Cardiac muscle cell (in vitro differentiated cells and primary cell): ENCODE data around the gene DYNC2H1. TPM values are rescaled to one million over a fixed set of nuclear protein-coding genes. Genes with fewer than 3 reads are reported as not detected.

Source experiments
- DNase-seq, 2 donors: peaks; one replicate each; pipeline versions ENCODE4 v3.0.0 to v3.0.0-alpha.2; 2010 to 2017; ENCODE audit warnings: low read depth in 1 of 2, low spot score in 1 of 2
- H3K27ac ChIP-seq: fragments of 200-600 bp; sonication (generic); 2 replicates; pipeline ENCODE4 v1.5.1; 2016
- H3K27me3 ChIP-seq: fragments of 200-600 bp; sonication (generic); 2 replicates; pipeline ENCODE4 v1.6.0; 2016; ENCODE audit warnings: control low read depth
- H3K36me3 ChIP-seq: fragments of 200-600 bp; sonication (generic); 2 replicates; pipeline ENCODE4 v1.5.1; 2016; ENCODE audit warnings: control low read depth
- H3K4me1 ChIP-seq: fragments of 200-600 bp; sonication (generic); 2 replicates; pipeline ENCODE4 v1.8.1; 2017; ENCODE audit warnings: low read depth, mild to moderate bottlenecking, mixed run types
- H3K4me3 ChIP-seq: fragments of 200-600 bp; sonication (generic); 2 replicates; pipeline ENCODE4 v1.5.1; 2016; ENCODE audit warnings: mild to moderate bottlenecking
- H3K9me3 ChIP-seq: fragments of 200-600 bp; sonication (generic); 2 replicates; pipeline ENCODE4 v1.5.1; 2017; ENCODE audit warnings: low read depth, mild to moderate bottlenecking, control low read depth
- polyA plus RNA-seq: library from polyadenylated mRNA; unstranded; fragments of >200 nt; fragmentation: Nextera tagmentation; extraction: Ambion mirVana; gene quantifications from 2 replicates; pipeline ENCODE4 v1.2.1, GENCODE V29; 2016
- total RNA-seq: library from RNA; depleted of rRNA; stranded (reverse); fragments of >200 nt; gene quantifications from 2 replicates; pipeline ENCODE4 v1.2.3, GENCODE V29; 2016
- TF ChIP-seq, protein P1 (sequence below): IDR thresholded peaks from 2 replicates; pipeline ENCODE4 v1.5.1; 2012; ENCODE audit warnings: low read depth, mild to moderate bottlenecking, low read length

The DYNC2H1 gene
- total and polyA plus RNA-seq, 2 experiments from 2014 or later, result 3.4 to 10.5 TPM

DNA sequence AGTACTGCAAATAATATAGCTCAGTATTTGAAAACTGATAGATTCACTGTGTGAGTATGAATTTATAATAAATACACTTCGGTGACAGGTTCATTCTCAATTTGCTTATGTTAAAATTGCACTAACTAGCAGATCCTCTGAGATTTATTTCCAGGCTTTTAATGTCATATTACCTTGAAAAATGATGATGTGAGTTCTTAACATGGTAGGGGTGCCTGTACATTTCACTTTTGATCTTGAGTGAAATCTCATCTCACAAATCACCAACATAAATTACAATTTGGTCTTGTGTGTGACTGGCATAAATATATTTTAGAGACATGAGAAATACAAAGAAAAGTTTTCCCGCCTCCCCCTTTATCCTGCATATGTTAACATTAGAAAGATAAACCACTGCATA lies 240.4 kb downstream of the DYNC2H1 start:
- H3K27me3 ChIP-seq, result no peaks in the 10 kb centered on the region
- no peak overlapping the region for H3K4me3 ChIP-seq
- no peaks in the 10 kb centered on the region for H3K4me1 ChIP-seq
- TF ChIP-seq, protein P1, sequence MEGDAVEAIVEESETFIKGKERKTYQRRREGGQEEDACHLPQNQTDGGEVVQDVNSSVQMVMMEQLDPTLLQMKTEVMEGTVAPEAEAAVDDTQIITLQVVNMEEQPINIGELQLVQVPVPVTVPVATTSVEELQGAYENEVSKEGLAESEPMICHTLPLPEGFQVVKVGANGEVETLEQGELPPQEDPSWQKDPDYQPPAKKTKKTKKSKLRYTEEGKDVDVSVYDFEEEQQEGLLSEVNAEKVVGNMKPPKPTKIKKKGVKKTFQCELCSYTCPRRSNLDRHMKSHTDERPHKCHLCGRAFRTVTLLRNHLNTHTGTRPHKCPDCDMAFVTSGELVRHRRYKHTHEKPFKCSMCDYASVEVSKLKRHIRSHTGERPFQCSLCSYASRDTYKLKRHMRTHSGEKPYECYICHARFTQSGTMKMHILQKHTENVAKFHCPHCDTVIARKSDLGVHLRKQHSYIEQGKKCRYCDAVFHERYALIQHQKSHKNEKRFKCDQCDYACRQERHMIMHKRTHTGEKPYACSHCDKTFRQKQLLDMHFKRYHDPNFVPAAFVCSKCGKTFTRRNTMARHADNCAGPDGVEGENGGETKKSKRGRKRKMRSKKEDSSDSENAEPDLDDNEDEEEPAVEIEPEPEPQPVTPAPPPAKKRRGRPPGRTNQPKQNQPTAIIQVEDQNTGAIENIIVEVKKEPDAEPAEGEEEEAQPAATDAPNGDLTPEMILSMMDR, result no peak
- H3K36me3 ChIP-seq, result no peaks in the 10 kb centered on the region
- no peak for DNase-seq
- no peaks in the 10 kb centered on the region for H3K9me3 ChIP-seq
- H3K27ac ChIP-seq, result no peak overlapping the region

DNA sequence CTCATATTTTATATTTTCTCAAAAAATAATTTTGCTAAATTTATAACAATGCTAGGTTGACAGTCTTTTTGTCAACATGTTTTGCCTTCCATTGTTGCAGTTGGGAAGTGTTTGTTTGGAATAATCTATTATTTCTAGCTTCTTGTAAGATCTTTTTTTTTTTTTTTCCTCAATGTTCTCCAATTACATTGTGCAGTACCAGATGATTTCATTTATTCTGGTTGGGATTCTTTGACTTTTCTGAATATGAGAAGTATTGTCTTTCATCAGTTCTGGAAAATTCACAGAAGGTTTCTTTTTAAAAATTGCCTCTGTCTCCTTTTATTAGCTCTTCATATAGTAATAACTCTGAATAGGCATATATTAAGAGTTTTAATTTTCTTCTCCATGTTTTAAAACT lies 245.4 kb downstream of the DYNC2H1 start:
- no peak overlapping the region for H3K4me3 ChIP-seq
- H3K4me1 ChIP-seq, result no peaks in the 10 kb centered on the region
- no peak overlapping the region for H3K27ac ChIP-seq
- no peaks in the 10 kb centered on the region for H3K9me3 ChIP-seq
- H3K36me3 ChIP-seq, result no peaks in the 10 kb centered on the region
- DNase-seq, result no peak
- H3K27me3 ChIP-seq, result no peaks in the 10 kb centered on the region
- TF ChIP-seq, protein P1, result no peak

DNA sequence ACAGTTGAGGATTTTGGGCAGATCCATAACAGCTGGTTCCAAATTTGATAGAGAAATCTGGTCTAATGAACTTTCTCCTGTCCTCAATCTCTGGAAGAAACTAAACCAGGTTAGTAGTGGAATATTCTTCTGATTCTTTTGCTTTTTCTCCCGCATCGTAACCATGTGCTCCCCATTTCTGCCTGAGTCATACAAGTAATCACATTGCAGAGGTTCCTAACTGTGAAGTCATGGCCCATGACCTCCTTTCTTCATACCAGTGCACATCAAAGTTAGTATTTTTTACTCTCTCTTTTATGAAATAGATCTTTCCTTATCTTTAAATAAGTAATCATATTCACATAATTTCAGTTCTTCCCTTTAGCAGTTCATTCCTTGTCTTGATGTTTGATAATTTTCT lies 249.0 kb downstream of the DYNC2H1 start:
- Histone ChIP-seq H3K4me1 (no peaks in the 10 kb centered on the region), H3K27me3 (no peaks in the 10 kb centered on the region), H3K4me3 (no peak overlapping the region), H3K27ac (no peak overlapping the region), H3K36me3 (no peaks in the 10 kb centered on the region), H3K9me3 (no peaks in the 10 kb centered on the region)
- TF ChIP-seq, protein P1, result no peak
- DNase-seq, result no peak

DNA sequence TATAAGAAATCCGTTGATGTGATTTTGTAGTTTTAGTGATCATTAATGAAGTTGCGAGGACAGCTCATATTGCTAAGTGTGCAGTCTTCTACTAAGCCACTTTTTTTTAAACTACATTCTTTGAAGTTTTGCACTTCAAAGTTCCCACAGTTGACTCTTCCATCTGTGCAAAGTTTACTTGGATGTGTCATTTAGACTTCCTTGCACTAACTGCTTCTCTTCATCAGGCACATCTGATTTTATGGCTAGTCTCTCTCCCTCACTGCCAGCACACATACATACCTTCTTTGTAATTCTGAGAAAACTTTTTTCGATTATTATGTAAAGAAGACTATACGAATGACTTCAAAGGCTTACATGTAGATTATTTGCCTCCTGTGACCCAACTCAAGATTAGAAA lies 250.0 kb downstream of the DYNC2H1 start:
- Histone ChIP-seq H3K4me3 (no peak overlapping the region), H3K4me1 (no peaks in the 10 kb centered on the region), H3K27me3 (no peaks in the 10 kb centered on the region), H3K27ac (no peak overlapping the region), H3K36me3 (no peaks in the 10 kb centered on the region), H3K9me3 (no peaks in the 10 kb centered on the region)
- TF ChIP-seq, protein P1, result no peak
- no peak for DNase-seq

DNA sequence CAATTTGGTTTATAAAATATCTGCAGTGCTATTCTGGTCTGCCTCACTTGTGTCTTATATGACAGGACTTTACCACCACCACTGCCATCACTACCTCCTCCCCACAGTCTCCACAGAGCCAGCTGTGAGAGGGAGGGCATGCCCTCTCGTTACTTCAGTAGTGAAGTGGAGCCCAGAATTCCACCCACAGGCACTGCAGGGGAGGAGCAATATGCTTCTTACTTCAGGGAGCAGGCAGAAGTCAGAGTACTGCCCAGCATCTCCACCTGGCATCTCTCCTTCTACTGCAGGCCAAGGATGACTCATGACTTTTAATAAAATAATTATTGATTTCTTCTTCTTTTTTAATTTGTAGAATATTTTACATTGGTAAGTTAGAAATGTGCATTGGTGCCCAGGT lies 255.5 kb downstream of the DYNC2H1 start:
- H3K4me3 ChIP-seq, result no peak overlapping the region
- no peaks in the 10 kb centered on the region for H3K4me1 ChIP-seq
- DNase-seq, result peak in 1 of 2 donors; percentile 0
- no peak overlapping the region for H3K27ac ChIP-seq
- H3K27me3 ChIP-seq, result no peaks in the 10 kb centered on the region
- H3K36me3 ChIP-seq, result no peaks in the 10 kb centered on the region
- H3K9me3 ChIP-seq, result no peaks in the 10 kb centered on the region
- TF ChIP-seq, protein P1, result no peak

DNA sequence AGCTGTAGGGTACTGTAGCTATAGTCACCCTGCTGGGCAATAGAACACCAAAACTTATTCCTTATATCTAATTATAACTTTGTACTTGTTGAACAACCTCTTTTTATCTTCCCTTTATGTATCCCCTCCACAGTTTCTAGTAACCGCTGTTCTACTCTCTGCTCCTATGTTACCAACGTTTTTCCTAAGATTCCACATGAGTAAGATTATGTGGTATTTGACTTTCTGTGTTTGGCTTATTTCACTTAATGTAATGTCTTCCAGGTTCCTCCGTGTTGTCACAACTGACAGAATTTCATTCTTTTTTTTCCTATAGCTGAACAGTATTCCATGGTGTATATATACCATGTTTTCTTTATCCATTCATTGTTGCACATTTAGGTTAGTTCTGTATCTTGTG lies 258.4 kb downstream of the DYNC2H1 start:
- H3K4me1 ChIP-seq, result no peaks in the 10 kb centered on the region
- H3K27ac ChIP-seq, result no peak overlapping the region
- H3K4me3 ChIP-seq, result no peak overlapping the region
- TF ChIP-seq, protein P1, result no peak
- no peak for DNase-seq
- no peaks in the 10 kb centered on the region for H3K27me3 ChIP-seq
- H3K9me3 ChIP-seq, result no peaks in the 10 kb centered on the region
- H3K36me3 ChIP-seq, result no peaks in the 10 kb centered on the region
